H7 (cell line): Measurements from ENCODE around the gene KCNMA1. TPM values are rescaled to one million over a fixed set of nuclear protein-coding genes. Genes with fewer than 3 reads are reported as not detected.

Source experiments
- DNase-seq: peaks from one replicate; pipeline ENCODE4 v3.0.0; 2012
- H3K27me3 ChIP-seq: 2 replicates; pipeline ENCODE4 v1.6.0; 2011; ENCODE audit warnings: mild to moderate bottlenecking, low read length; ENCODE audit not compliant: control insufficient read depth, insufficient read depth
- H3K36me3 ChIP-seq: replicated peaks from 2 replicates; pipeline ENCODE4 v1.5.1; 2011; ENCODE audit warnings: low read length; ENCODE audit not compliant: control insufficient read depth, insufficient read depth
- H3K4me3 ChIP-seq: 2 replicates; pipeline ENCODE4 v1.5.1; 2011; ENCODE audit warnings: low read depth, mild to moderate bottlenecking, control low read depth, low read length, moderate library complexity; ENCODE audit not compliant: insufficient read depth
- total RNA-seq: library from RNA; depleted of rRNA; stranded (reverse); fragments of >200 nt; shearing (Covaris generic); gene quantifications from 2 replicates; pipeline ENCODE4 v1.2.3, GENCODE V29; 2014

Gene KCNMA1
- total RNA-seq, 1 experiment from 2014 or later, result 0.94 TPM

GRCh38 chr10:77547307-77548050 is 90.1 kb downstream of the KCNMA1 start:
- DNase-seq, result no peak
- H3K36me3 ChIP-seq, result no peaks in the 10 kb centered on the region
- H3K27me3 ChIP-seq, result no peaks in the 10 kb centered on the region
- H3K4me3 ChIP-seq, result no peak overlapping the region

GRCh38 chr10:77546042-77546441 is 91.6 kb downstream of the KCNMA1 start:
- Histone ChIP-seq H3K27me3 (no peaks in the 10 kb centered on the region), H3K36me3 (no peaks in the 10 kb centered on the region), H3K4me3 (no peak overlapping the region)
- DNase-seq, result no peak

- H3K36me3 ChIP-seq, result no peaks in the 10 kb centered on the region
- H3K27me3 ChIP-seq, result no peaks in the 10 kb centered on the region
- no peak for DNase-seq
- H3K4me3 ChIP-seq, result no peak overlapping the region
Observed at GRCh38 chr10:77545585-77545984, 92.0 kb downstream of the KCNMA1 start.

- no peak overlapping the region for H3K4me3 ChIP-seq
- no peak for DNase-seq
- no peaks in the 10 kb centered on the region for H3K36me3 ChIP-seq
- H3K27me3 ChIP-seq, result no peaks in the 10 kb centered on the region
Observed at GRCh38 chr10:77544617-77545016, 93.0 kb downstream of the KCNMA1 start.

- Histone ChIP-seq H3K36me3 (no peaks in the 10 kb centered on the region), H3K4me3 (no peak overlapping the region), H3K27me3 (no peaks in the 10 kb centered on the region)
- no peak for DNase-seq
Observed at GRCh38 chr10:77542710-77543259, 94.8 kb downstream of the KCNMA1 start.

GRCh38 chr10:77541944-77542343 is 95.7 kb downstream of the KCNMA1 start:
- Histone ChIP-seq H3K4me3 (no peak overlapping the region), H3K27me3 (no peaks in the 10 kb centered on the region)
- no peak for DNase-seq

GRCh38 chr10:77541247-77541646 is 96.4 kb downstream of the KCNMA1 start:
- no peak overlapping the region for H3K4me3 ChIP-seq
- H3K36me3 ChIP-seq, result no peaks in the 10 kb centered on the region
- no peak for DNase-seq
- no peaks in the 10 kb centered on the region for H3K27me3 ChIP-seq

More at GRCh38 chr10:77541944-77542343, 95.7 kb downstream of the KCNMA1 start:
- H3K36me3 ChIP-seq, result no peaks in the 10 kb centered on the region

GRCh38 chr10:77539147-77539935 is 98.3 kb downstream of the KCNMA1 start:
- Histone ChIP-seq H3K36me3 (no peaks in the 10 kb centered on the region), H3K4me3 (no peak overlapping the region), H3K27me3 (no peaks in the 10 kb centered on the region)
- no peak for DNase-seq

- Histone ChIP-seq H3K27me3 (no peaks in the 10 kb centered on the region), H3K4me3 (no peak overlapping the region), H3K36me3 (no peaks in the 10 kb centered on the region)
- no peak for DNase-seq
Observed at GRCh38 chr10:77537720-77538373, 99.8 kb downstream of the KCNMA1 start.

- Histone ChIP-seq H3K27me3 (no peaks in the 10 kb centered on the region), H3K36me3 (no peaks in the 10 kb centered on the region), H3K4me3 (no peak overlapping the region)
- DNase-seq, result no peak
Observed at GRCh38 chr10:77537071-77537470, 100.5 kb downstream of the KCNMA1 start.

GRCh38 chr10:77533887-77534278 is 103.7 kb downstream of the KCNMA1 start:
- Histone ChIP-seq H3K36me3 (no peaks in the 10 kb centered on the region), H3K4me3 (no peak overlapping the region), H3K27me3 (no peaks in the 10 kb centered on the region)
- no peak for DNase-seq

GRCh38 chr10:77533146-77533886 is 104.3 kb downstream of the KCNMA1 start:
- no peak overlapping the region for H3K4me3 ChIP-seq
- H3K27me3 ChIP-seq, result no peaks in the 10 kb centered on the region
- DNase-seq, result no peak
- no peaks in the 10 kb centered on the region for H3K36me3 ChIP-seq

GRCh38 chr10:77532068-77532467 is 105.5 kb downstream of the KCNMA1 start:
- H3K27me3 ChIP-seq, result no peaks in the 10 kb centered on the region
- no peak overlapping the region for H3K4me3 ChIP-seq
- no peak for DNase-seq
- no peaks in the 10 kb centered on the region for H3K36me3 ChIP-seq

- DNase-seq, result no peak
- Histone ChIP-seq H3K4me3 (no peak overlapping the region), H3K27me3 (no peaks in the 10 kb centered on the region), H3K36me3 (no peaks in the 10 kb centered on the region)
Observed at GRCh38 chr10:77531441-77532001, 106.1 kb downstream of the KCNMA1 start.
